ENCODE results near the gene PDXDC1. TPM values are rescaled to one million over a fixed set of nuclear protein-coding genes. Genes with fewer than 3 reads are reported as not detected.
A peak's percentile ranks its signal among the peaks of the same experiment; 100 is the strongest.
"Not testable (repeated sequence)": the region's sequence is repeated elsewhere in the genome, so short reads cannot be mapped to it uniquely, and the experiment has no call there.

The PDXDC1 gene
- total RNA-seq, 1 experiment from 2014 or later = 94.3 TPM

GRCh38 chr16:14989291-14990281 is 14.8 kb downstream of the PDXDC1 start:
- intact Hi-C loops (cut with micrococcal nuclease); H3K4me2 ChIP-seq (ENCODE audit: low read length); H3K4me3 ChIP-seq (replicated peaks in 1 of 2; ENCODE audit: low read depth in 1 of 2, low read length in 2 of 2); H3K9me2 ChIP-seq (ENCODE audit: insufficient read depth); H3K9ac ChIP-seq (ENCODE audit: low read length); H3K9me3 ChIP-seq (ENCODE audit: control insufficient read depth in 1 of 2, insufficient read depth in 1 of 2, low read depth in 1 of 2, low read length in 2 of 2); H3K27ac ChIP-seq (ENCODE audit: low read depth, low read length); H3K27me3 ChIP-seq (ENCODE audit: insufficient read depth, low read length); DNase-seq (ENCODE audit: low read depth, low spot score); RAD21 ChIA-PET (ENCODE audit: low non-redundant PET in 1 of 2, low total read pairs in 2 of 2, uncharacterized antibody in 2 of 2, unreplicated experiment in 2 of 2); POLR2A ChIA-PET; H4K20me1 ChIP-seq (ENCODE audit: insufficient read depth); BruUV-seq (replicated peaks); H3K36me3 ChIP-seq (ENCODE audit: control insufficient read depth in 1 of 2, insufficient read depth in 2 of 2, low read length in 2 of 2); H3K4me1 ChIP-seq (ENCODE audit: control insufficient read depth in 1 of 2, insufficient read depth in 2 of 2, low read length in 2 of 2); H2AFZ ChIP-seq (ENCODE audit: low read depth, low read length, poor library complexity, severe bottlenecking); CTCF ChIA-PET: not testable (repeated sequence)
- H3K79me2 ChIP-seq (ENCODE audit: insufficient read depth, low read length) = peaks cover 71% of the 10 kb centered on the region
- ATAC-seq = peak; percentile 64; the same call in 1 of the 2 replicates

DNA sequence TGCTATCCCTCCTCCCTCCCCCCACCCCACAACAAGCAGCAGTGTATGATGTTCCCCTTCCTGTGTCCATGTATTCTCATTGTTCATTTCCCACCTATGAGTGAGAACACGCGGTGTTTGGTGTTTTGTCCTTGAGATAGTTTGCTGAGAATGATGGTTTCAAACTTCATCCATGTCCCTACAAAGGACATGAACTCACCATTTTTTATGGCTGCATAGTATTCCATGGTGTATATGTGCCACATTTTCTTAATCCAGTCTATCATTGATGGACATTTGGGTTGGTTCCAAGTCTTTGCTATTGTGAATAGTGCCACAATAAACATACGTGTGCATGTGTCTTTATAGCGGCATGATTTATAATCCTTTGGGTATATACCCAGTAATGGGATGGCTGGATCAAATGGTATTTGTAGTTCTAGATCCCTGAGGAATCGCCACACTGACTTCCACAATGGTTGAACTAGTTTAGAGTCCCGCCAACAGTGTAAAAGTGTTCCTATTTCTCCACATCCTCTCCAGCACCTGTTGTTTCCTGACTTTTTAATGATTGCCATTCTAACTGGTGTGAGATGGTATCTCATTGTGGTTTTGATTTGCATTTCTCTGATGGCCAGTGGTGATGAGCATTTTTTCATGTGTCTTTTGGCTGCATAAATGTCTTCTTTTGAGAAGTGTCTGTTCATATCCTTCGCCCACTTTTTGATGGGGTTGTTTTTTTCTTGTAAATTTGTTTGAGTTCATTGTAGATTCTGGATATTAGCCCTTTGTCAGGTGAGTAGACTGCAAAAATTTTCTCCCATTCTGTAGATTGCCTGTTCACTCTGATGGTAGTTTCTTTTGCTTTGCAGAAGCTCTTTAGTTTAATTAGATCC is 18.7 kb downstream of the PDXDC1 start:
- BruUV-seq (replicated peaks) = not testable (repeated sequence)

DNA sequence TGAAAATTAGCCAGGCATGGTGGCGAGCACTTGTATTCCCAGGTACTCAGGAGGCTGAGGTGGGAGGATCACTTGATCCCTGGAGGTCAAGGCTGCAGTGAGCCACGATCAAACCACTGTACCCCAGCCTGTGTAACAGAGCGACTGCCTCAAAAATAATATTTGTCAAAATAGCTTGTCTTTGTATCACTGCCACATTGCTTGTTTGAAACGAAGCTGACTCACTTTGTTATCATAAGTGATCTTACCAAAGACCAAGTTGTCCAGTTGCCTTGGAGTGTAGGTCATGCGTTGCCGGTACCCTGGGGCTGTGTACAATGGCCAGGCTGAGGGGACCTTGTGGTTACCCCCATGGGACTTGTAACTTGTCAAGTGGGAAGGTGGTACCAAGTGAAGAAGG is 21.9 kb downstream of the PDXDC1 start:
- H3K27ac ChIP-seq (ENCODE audit: low read depth, low read length); CTCF ChIA-PET; H3K36me3 ChIP-seq (ENCODE audit: control insufficient read depth in 1 of 2, insufficient read depth in 2 of 2, low read length in 2 of 2); H3K9me2 ChIP-seq (ENCODE audit: insufficient read depth); H4K20me1 ChIP-seq (ENCODE audit: insufficient read depth); H3K4me1 ChIP-seq (ENCODE audit: control insufficient read depth in 1 of 2, insufficient read depth in 2 of 2, low read length in 2 of 2); DNase-seq (ENCODE audit: low read depth, low spot score); RAD21 ChIA-PET (ENCODE audit: low non-redundant PET in 1 of 2, low total read pairs in 2 of 2, uncharacterized antibody in 2 of 2, unreplicated experiment in 2 of 2); H3K9ac ChIP-seq (ENCODE audit: low read length); H3K4me2 ChIP-seq (ENCODE audit: low read length); intact Hi-C loops (cut with micrococcal nuclease); H3K9me3 ChIP-seq (ENCODE audit: control insufficient read depth in 1 of 2, insufficient read depth in 1 of 2, low read depth in 1 of 2, low read length in 2 of 2); H3K4me3 ChIP-seq (replicated peaks in 1 of 2; ENCODE audit: low read depth in 1 of 2, low read length in 2 of 2); H3K27me3 ChIP-seq (ENCODE audit: insufficient read depth, low read length); ATAC-seq; H2AFZ ChIP-seq (ENCODE audit: low read depth, low read length, poor library complexity, severe bottlenecking); POLR2A ChIA-PET; BruUV-seq (replicated peaks): not testable (repeated sequence)
- H3K79me2 ChIP-seq (ENCODE audit: insufficient read depth, low read length) = peaks cover 34% of the 10 kb centered on the region

More for the DNA sequence above, 18.7 kb downstream of the PDXDC1 start:
- peaks cover 51% of the 10 kb centered on the region for H3K79me2 ChIP-seq (ENCODE audit: insufficient read depth, low read length)
- H3K4me2 ChIP-seq (ENCODE audit: low read length); H3K36me3 ChIP-seq (ENCODE audit: control insufficient read depth in 1 of 2, insufficient read depth in 2 of 2, low read length in 2 of 2); H3K9me3 ChIP-seq (ENCODE audit: control insufficient read depth in 1 of 2, insufficient read depth in 1 of 2, low read depth in 1 of 2, low read length in 2 of 2); H4K20me1 ChIP-seq (ENCODE audit: insufficient read depth); H3K27ac ChIP-seq (ENCODE audit: low read depth, low read length); RAD21 ChIA-PET (ENCODE audit: low non-redundant PET in 1 of 2, low total read pairs in 2 of 2, uncharacterized antibody in 2 of 2, unreplicated experiment in 2 of 2); DNase-seq (ENCODE audit: low read depth, low spot score); H2AFZ ChIP-seq (ENCODE audit: low read depth, low read length, poor library complexity, severe bottlenecking); H3K27me3 ChIP-seq (ENCODE audit: insufficient read depth, low read length); CTCF ChIA-PET; H3K4me1 ChIP-seq (ENCODE audit: control insufficient read depth in 1 of 2, insufficient read depth in 2 of 2, low read length in 2 of 2); POLR2A ChIA-PET; ATAC-seq; H3K4me3 ChIP-seq (replicated peaks in 1 of 2; ENCODE audit: low read depth in 1 of 2, low read length in 2 of 2); intact Hi-C loops (cut with micrococcal nuclease); H3K9ac ChIP-seq (ENCODE audit: low read length); H3K9me2 ChIP-seq (ENCODE audit: insufficient read depth): not testable (repeated sequence)

- CTCF ChIA-PET = not testable (repeated sequence)
Observed at GRCh38 chr16:14998300-14998699, 23.5 kb downstream of the PDXDC1 start.

More at GRCh38 chr16:14998300-14998699, 23.5 kb downstream of the PDXDC1 start:
- ATAC-seq; POLR2A ChIA-PET; H2AFZ ChIP-seq (ENCODE audit: low read depth, low read length, poor library complexity, severe bottlenecking); H3K9ac ChIP-seq (ENCODE audit: low read length); H4K20me1 ChIP-seq (ENCODE audit: insufficient read depth); H3K4me1 ChIP-seq (ENCODE audit: control insufficient read depth in 1 of 2, insufficient read depth in 2 of 2, low read length in 2 of 2); H3K9me3 ChIP-seq (ENCODE audit: control insufficient read depth in 1 of 2, insufficient read depth in 1 of 2, low read depth in 1 of 2, low read length in 2 of 2); H3K4me2 ChIP-seq (ENCODE audit: low read length); DNase-seq (ENCODE audit: low read depth, low spot score); RAD21 ChIA-PET (ENCODE audit: low non-redundant PET in 1 of 2, low total read pairs in 2 of 2, uncharacterized antibody in 2 of 2, unreplicated experiment in 2 of 2); H3K36me3 ChIP-seq (ENCODE audit: control insufficient read depth in 1 of 2, insufficient read depth in 2 of 2, low read length in 2 of 2); H3K4me3 ChIP-seq (replicated peaks in 1 of 2; ENCODE audit: low read depth in 1 of 2, low read length in 2 of 2); H3K27me3 ChIP-seq (ENCODE audit: insufficient read depth, low read length); BruUV-seq (replicated peaks); intact Hi-C loops (cut with micrococcal nuclease); H3K27ac ChIP-seq (ENCODE audit: low read depth, low read length); H3K9me2 ChIP-seq (ENCODE audit: insufficient read depth): not testable (repeated sequence)
- peaks cover 18% of the 10 kb centered on the region for H3K79me2 ChIP-seq (ENCODE audit: insufficient read depth, low read length)
